GM18498 (cell line): ENCODE measurements around the gene REXO1.
A peak's percentile ranks its signal among the peaks of the same experiment; 100 is the strongest.

Source experiments
- ATAC-seq: cut with Tn5 transposase; IDR thresholded peaks from one replicate; pipeline ENCODE4 v1.9.1; 2021; ENCODE audit warnings: mild to moderate bottlenecking, moderate library complexity; ENCODE audit not compliant: unreplicated experiment

Gene REXO1

DNA sequence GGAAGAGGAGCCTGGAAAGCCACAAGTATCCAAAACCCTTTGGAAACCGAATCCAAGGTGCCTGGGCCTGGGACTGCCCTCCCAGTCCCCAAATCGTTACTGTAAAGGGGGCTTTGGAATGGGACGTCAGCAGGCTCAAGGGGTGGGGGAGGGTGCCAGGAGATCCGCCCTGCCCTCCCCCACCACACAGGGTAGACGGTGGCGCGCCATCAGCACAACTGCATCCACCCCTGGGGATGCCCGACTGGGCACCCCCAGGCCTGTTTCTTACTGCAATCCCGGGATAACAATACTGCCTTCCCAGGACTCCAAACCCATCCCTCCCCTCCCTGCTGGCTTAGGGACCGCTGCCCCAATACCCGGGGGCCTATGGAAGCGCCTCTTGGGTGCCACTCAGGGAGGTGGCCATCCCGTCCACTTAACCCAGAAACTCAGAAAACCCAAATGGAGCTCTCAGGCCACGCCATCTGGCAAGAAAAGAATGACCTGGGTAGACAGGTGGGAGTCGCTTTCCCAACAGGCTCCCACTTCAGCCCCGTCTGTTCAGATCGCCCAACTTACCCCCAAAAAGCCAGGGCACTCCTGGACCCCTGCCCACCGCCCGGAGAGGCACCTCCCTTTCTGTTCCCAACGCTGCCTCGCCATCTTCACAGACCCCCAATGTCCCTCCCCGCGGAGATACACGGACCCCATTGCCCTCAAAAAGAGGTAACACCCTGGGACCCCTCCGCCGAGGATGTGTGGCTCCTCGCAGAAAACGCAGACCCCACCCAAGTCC is 12.7 kb upstream of the REXO1 start:
- no peak for ATAC-seq

DNA sequence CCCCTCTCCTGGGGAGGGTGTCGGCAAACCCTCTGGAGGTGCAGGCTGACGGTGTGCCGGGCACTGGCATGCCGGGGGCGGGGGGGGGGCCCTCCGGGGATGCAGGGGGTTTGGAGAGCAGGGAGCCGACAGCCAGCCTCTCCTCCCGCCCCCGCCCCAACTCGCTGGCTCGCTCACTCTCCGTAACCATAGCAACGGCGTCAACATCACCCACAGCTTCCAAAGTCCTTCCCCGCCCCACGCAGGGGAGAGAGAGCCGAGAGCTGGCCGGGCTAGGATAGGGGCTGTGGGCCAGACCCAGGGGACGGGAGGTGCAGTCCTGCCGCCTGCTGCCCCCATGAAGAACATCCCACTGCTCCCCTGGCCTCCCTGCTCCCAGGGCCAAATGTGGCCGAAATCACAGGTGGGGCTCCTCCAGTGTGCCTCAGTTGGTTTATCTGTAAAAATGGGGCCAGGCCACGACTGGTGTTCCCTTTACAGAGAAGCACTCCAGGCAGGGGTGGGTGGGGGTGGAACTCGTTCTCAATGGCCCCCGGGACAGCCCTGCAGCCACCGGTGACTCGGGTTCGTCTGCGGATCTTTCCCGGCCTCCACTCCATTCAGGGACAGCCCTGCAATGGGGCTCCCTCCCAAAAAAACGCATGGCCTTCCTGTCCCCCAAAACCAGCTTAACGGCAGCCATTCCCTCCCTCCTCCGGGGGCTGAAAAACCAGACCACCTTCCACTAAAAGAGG is 11.9 kb upstream of the REXO1 start:
- no peak for ATAC-seq

- ATAC-seq, result no peak
These were observed 11.1 kb upstream of the REXO1 start for GRCh38 chr19:1859331-1859781.

GRCh38 chr19:1858412-1859081 is 10.3 kb upstream of the REXO1 start:
- ATAC-seq, result no peak

DNA sequence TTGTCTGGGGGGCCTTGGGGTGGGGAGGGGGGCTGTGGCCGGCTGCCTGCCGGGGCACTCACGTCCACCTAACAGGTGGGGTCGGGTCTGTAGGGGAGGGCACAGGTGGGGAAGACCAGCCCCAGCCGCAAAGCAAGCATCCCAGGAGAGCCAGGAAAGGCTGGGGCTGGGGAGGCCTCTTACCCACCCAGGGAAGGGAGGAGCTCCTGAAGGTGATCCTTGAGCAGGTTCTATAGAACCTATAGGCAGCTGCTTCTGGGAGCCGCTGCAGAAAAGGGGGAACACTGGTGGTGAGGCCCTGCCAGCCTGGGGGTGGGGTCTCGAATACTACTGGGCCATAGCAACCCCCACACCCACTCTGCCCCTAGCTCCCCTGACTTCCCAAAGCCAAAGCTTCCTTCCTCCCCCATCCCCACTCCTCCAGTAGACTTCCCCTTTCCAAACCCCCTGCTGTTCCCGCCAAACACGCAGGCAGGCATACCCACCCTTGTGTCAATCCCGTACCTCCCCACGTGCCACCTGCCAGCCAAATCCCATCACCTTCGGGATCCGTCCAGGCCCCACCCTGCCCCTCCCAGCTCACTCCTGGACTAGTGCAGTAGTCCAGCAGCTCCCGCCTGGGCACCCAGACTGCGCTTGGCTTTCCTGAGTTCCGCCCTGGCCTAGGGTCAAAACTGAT is 9.5 kb upstream of the REXO1 start:
- ATAC-seq, result no peak

DNA sequence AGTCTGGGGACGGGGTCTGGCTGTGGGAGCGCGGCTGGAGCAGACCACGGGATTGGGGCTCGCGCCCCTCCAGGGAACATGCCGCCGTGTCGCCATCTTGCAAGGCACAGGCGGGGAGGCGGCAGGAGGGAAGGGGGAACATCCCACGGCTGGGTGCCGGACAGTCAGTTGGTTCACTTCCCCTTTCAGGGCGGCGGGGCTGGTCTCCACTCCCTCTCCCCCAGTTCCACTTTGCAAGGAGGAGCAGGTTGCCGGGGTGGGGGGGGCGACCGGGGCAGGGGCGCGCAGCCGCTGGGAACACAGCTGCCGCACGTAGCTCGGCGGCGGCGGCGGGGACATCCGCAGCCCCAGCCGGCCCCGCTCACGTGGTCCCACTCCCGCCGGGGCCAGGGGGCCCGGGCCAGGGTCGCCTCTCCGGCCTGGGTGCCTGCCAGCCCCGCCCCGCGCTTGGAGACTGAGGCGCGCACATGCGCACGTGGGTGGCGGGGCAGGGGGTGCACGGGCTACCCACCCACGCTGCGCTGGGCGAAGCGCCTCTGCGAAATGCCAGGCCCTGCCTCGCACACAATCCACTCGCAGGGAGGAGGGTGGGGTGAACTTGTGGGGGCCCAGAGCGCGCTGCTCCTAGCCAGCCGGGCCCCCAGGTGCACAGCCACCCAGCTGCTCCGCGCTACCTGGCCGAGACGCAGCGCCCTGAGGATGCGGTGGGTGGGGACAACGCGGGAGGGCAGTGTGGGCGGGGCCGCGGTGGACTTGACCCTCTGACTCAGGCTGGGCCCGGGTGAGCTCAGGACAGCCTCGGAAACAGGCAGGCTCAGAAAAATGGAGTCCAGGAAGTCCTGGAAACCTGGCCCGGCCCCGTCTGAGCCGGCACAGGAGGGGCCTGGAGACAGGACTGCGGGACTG is 8.7 kb upstream of the REXO1 start:
- ATAC-seq, result no peak

GRCh38 chr19:1856345-1856697 is 8.0 kb upstream of the REXO1 start:
- no peak for ATAC-seq

DNA sequence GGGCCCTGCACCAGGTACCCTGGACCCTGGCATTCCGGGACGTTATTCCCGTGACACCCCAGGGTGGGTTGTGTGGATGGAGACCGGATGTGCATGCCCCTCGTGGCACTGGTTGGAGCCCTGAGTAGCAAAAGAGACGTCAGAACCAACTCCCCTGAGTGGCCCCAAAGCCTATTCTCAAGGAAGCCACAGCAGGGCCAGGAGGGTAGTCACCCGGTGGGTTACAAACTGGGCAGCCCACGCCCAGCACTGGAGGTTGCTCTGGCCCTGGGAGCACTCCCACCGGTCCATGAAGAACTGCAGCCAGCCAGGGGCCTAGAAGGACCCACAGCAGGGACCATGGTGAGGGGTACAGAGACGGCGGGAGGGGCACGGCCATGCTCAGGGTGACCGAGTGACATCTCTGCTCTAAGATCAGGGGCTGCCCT is 7.6 kb upstream of the REXO1 start:
- peak; percentile 8 for ATAC-seq

DNA sequence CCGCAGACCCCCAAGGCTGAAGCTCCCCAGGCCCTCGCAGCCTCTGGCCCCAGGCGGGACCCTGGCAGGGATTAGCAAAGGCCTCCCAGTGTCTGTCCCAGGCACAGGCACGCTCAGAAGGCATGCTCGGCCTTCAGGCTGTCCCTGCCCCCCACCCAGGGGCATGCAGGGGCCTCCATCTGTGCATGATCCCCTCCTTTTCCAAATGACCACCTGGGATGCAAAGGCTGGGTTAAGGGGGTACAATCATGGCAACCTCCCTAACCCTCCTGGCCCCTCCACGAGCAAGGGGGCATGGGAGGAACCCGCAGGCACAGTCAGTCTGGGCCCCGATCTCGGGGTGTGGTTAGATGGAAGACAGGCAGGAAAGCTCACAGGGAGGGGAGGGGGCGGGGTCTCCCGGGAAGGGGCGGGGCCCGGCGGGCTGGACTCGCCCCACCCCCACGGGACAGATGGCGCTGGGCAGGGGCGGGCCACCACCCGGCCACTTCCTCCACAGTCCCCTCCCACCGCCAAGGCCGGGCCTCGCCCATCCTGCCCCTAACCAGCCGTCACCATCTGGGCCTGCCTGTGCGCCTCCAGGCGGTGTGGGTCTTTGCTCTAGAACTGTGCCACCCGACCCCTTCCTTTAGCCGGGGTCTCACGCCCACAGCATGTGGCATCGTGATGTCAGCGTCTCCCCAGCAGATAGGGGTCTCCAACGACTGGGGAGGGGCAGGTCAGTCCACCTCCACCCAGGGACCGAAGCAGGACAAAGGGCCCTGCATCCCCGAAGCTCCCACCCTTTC is 7.0 kb upstream of the REXO1 start:
- ATAC-seq, result peak; percentile 56

DNA sequence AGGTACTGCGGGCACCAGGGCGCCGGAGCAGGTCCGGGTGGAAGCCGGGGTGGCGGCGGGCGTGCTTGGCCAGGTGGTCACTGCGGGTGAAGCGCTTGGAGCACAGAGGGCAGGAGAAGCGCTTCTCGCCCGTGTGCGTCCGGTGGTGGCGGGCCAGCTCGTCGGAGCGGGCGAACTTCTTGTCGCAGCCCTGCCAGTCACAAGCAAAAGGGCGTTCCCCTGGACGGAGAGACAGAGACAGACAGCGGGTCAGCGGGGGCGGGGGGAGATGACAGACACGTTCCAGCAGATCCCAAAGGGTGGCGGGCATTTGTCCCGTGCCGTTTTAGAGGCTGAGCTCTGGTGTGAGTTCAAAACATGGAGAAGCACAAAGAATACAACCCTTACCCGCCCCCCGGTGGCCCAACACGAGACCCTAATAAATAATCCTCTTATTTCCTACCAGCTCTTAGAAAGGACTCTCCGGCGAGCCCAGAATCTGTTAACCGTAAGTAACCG is 6.3 kb upstream of the REXO1 start:
- ATAC-seq, result no peak

GRCh38 chr19:1854039-1854541 is 5.8 kb upstream of the REXO1 start:
- ATAC-seq, result no peak

DNA sequence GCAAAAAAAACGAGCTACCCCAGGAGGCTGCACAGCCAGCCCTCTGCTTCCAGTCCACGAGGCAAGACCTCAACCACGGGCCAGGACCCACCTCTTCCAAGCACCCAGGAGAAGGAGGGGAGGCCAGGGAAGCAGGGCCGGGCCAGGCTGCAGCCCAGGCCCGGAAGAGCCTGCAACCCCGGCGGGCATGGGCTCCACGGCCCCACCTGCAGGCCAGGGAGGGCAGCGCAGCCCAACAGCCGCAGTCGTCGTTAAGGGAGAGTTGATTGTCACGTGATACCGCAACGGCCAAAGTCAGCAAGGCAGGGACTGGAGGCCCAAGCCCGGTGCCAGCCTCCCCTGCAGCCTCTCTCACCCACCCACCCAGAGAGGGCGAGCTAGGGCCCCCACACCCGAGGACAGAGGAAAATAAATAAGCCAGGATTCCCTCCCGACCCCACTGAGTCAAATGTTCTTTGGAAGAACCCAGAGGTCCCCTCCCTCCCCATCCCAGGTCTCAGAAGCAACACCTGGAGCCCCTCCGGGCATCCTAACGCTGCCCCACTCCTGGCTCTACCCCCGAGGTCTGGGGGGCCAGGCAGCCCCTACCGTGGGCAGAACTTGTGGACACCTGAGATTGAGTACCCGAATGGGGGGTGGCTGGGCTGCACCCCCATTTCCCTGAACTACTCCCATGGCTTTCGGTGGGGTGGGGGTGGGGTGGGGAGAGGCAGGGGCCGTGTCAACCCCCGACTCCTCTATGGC is 5.2 kb upstream of the REXO1 start:
- ATAC-seq, result peak; percentile 26

DNA sequence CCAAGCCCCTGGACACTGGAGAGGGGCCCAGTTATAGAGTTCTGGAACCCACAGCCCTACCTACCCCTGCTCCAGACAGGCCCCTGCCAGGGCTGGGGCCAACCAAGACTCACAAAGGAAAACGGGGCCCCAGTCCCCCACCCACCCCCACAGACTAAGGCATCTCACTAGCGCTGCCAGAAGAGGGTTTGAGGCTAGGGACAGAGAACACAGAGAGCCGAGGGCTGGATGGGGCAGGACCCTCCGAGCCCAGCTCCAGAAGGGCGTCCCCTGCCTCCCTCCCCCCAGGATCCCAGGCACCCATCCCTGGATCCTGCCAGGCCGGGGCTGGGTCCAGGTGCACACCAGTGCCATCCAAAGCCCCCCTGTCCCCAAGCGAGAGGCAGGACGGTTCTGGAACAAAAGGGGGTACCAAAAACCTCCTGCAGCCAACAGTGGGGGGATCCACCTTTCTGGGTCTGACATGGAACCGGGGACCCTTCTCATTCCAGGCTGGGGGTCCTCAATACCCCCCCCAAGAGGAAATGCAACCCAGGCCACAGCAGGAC is 4.4 kb upstream of the REXO1 start:
- ATAC-seq, result no peak

- ATAC-seq, result no peak
These were observed 3.6 kb upstream of the REXO1 start for GRCh38 chr19:1851654-1852580.

- no peak for ATAC-seq
These were observed 2.7 kb upstream of the REXO1 start for GRCh38 chr19:1850809-1851653.

DNA sequence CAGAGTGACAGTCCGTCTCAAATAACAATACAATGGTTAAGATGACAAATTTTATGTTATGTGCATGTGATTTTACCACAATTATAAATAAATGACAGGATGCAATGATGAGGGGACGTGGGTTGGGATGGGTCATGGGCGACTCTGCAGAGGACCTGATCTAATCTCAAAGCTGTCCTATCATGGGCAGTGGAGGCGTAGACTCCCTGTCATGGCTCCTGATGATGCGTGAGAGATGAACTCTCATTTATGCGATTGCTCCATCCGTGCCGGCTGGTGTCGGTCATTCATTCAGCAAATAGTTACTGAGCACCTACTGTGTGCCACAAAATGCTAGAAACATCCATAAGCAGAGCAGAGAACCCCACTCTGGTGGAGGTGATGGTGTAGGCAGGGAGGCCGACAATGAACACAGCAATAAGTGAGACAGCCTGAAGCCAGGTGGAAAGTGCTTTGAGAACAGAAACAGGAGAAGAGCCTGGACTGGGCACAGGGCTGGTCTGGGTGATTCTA is 1.7 kb upstream of the REXO1 start:
- ATAC-seq, result no peak
